HCT116 (cell line): ENCODE measurements around the gene SLC35F3. TPM values are rescaled to one million over a fixed set of nuclear protein-coding genes. Genes with fewer than 3 reads are reported as not detected.

Experiments used
- ATAC-seq: fragments of 200-7000 bp; cut with Tn5 transposase; 2 replicates; pipeline ENCODE4 v1.9.1; 2020; ENCODE audit warnings: mild to moderate bottlenecking, moderate library complexity
- BruUV-seq: library from RNA; stranded (reverse); fragments of 400-500 nt; replicated peaks from 2 replicates; lab custom pipeline; 2021; lab: Mats Ljungman, UMichigan
- CTCF ChIA-PET: fragments of 300-600 bp; sonication (Branson Sonifier 250); formaldehyde crosslinking; loops from one replicate; lab custom pipeline; 2021; ENCODE audit warnings: antibody characterized with exemption; lab: Charles Lee
- POLR2A ChIA-PET: fragments of 300-600, 350-600 bp; sonication (Branson Sonifier 250); formaldehyde crosslinking; loops from one replicate; lab custom pipeline; 2021; ENCODE audit warnings: antibody characterized with exemption; lab: Charles Lee
- RAD21 ChIA-PET, 2 experiments: fragments of 300-600 bp; sonication (Branson Sonifier 250); formaldehyde crosslinking; loops; one replicate each; lab custom pipeline; 2023; ENCODE audit warnings: low total read pairs in 2 of 2; ENCODE audit not compliant: uncharacterized antibody in 2 of 2, unreplicated experiment in 2 of 2, low non-redundant PET in 1 of 2; lab: Charles Lee
- DNase-seq: peaks from one replicate; pipeline ENCODE4 v3.0.0-alpha.2; 2010; ENCODE audit warnings: low read depth, low spot score
- H2AFZ ChIP-seq: fragments of 200-600 bp; shearing (Covaris generic), sonication (generic); 2 replicates; pipeline ENCODE4 v1.6.1; 2017; ENCODE audit warnings: low read depth, mixed run types, mixed read lengths, antibody characterized with exemption, low read length; ENCODE audit not compliant: poor library complexity, severe bottlenecking
- H3K27ac ChIP-seq: 2 replicates; pipeline ENCODE4 v1.5.1; 2012; ENCODE audit warnings: low read depth, low read length
- H3K27me3 ChIP-seq: fragments of 200-600 bp; sonication (generic); 2 replicates; pipeline ENCODE4 v1.6.1; 2016; ENCODE audit warnings: mixed run types, low read length, mixed read lengths; ENCODE audit not compliant: insufficient read depth
- H3K36me3 ChIP-seq, 2 experiments: fragments of 200-500 bp in 1 of 2; fragments of 200-600 bp in 1 of 2; sonication (Bioruptor generic) in 1 of 2; sonication (generic) in 1 of 2; 2 replicates each; pipeline versions ENCODE4 v1.5.1 to v1.6.1; 2014 to 2016; ENCODE audit warnings: low read length in 2 of 2, inconsistent platforms in 1 of 2, mixed read lengths in 1 of 2, mixed run types in 1 of 2; ENCODE audit not compliant: insufficient read depth in 2 of 2, control insufficient read depth in 1 of 2
- H3K4me1 ChIP-seq, 2 experiments: fragments of 200-600 bp in 1 of 2; sonication (generic) in 1 of 2; 2 replicates each; pipeline versions ENCODE4 v1.5.1 to v1.6.1; 2012 to 2017; ENCODE audit warnings: low read length in 2 of 2, inconsistent platforms in 1 of 2, mild to moderate bottlenecking in 1 of 2, mixed read lengths in 1 of 2, mixed run types in 1 of 2, moderate library complexity in 1 of 2; ENCODE audit not compliant: insufficient read depth in 2 of 2, control insufficient read depth in 1 of 2
- H3K4me2 ChIP-seq: fragments of 200-600 bp; sonication (generic); 2 replicates; pipeline ENCODE4 v1.6.1; 2017; ENCODE audit warnings: mixed run types, low read length, mixed read lengths
- H3K4me3 ChIP-seq, 2 experiments: fragments of 200-600 bp in 1 of 2; sonication (generic) in 1 of 2; replicated peaks in 1 of 2; 2 replicates each; pipeline ENCODE4 v1.5.1; 2011 to 2016; ENCODE audit warnings: low read length in 2 of 2, control low read depth in 1 of 2, low read depth in 1 of 2, mild to moderate bottlenecking in 1 of 2, mixed read lengths in 1 of 2, mixed run types in 1 of 2
- H3K79me2 ChIP-seq: fragments of 200-600 bp; sonication (generic); 2 replicates; pipeline ENCODE4 v1.6.1; 2017; ENCODE audit warnings: mild to moderate bottlenecking, mixed run types, low read length, moderate library complexity, mixed read lengths; ENCODE audit not compliant: insufficient read depth
- H3K9ac ChIP-seq: fragments of 200-600 bp; sonication (generic); 2 replicates; pipeline ENCODE4 v1.6.1; 2016; ENCODE audit warnings: low read length, mixed read lengths
- H3K9me2 ChIP-seq: fragments of 200-600 bp; sonication (generic), shearing (Covaris generic); 2 replicates; pipeline ENCODE4 v1.6.1; 2017; ENCODE audit warnings: mixed run types, mild to moderate bottlenecking, moderate library complexity; ENCODE audit not compliant: insufficient read depth
- H3K9me3 ChIP-seq, 2 experiments: fragments of 200-500 bp in 1 of 2; fragments of 200-600 bp in 1 of 2; sonication (Bioruptor generic) in 1 of 2; sonication (generic) in 1 of 2; 2 replicates each; pipeline ENCODE4 v1.6.1; 2014 to 2017; ENCODE audit warnings: low read length in 2 of 2, mixed read lengths in 2 of 2, inconsistent platforms in 1 of 2, low read depth in 1 of 2, mild to moderate bottlenecking in 1 of 2, mixed run types in 1 of 2, moderate library complexity in 1 of 2; ENCODE audit not compliant: control insufficient read depth in 1 of 2, insufficient read depth in 1 of 2
- H4K20me1 ChIP-seq: fragments of 200-600 bp; sonication (generic), shearing (Covaris generic); 2 replicates; pipeline ENCODE4 v1.6.1; 2017; ENCODE audit warnings: mixed run types, mild to moderate bottlenecking, moderate library complexity; ENCODE audit not compliant: insufficient read depth
- CEBPB ChIP-seq: IDR thresholded peaks from 2 replicates; pipeline ENCODE4 v1.6.1; 2012; ENCODE audit warnings: low read depth
- RAD21 ChIP-seq: IDR thresholded peaks from 2 replicates; pipeline ENCODE4 v1.6.1; 2012; ENCODE audit warnings: low read depth, mild to moderate bottlenecking
- SIN3A ChIP-seq: IDR thresholded peaks from 2 replicates; pipeline ENCODE4 v1.6.1; 2012; ENCODE audit warnings: low read depth
- intact Hi-C: fragments of 100-400 bp; cut with micrococcal nuclease; formaldehyde crosslinking; loops from 2 replicates; pipeline ENCODE4 v1.10.0; 2022
- total RNA-seq: library from RNA; stranded (reverse); gene quantifications from one replicate; pipeline ENCODE4 v1.2.1, GENCODE V29; 2021; ENCODE audit not compliant: unreplicated experiment
- TF ChIP-seq, protein P1 (sequence below), 3 experiments: fragments of 200-600 bp in 1 of 3; sonication (generic) in 1 of 3; IDR thresholded peaks in 2 of 3; conservative IDR thresholded peaks in 1 of 3; 2 replicates each; pipeline ENCODE4 v1.5.1; 2012 to 2017; ENCODE audit warnings: low read depth in 2 of 3, low read length in 2 of 3, antibody characterized with exemption in 1 of 3, borderline replicate concordance in 1 of 3, control low read depth in 1 of 3, mild to moderate bottlenecking in 1 of 3, mixed read lengths in 1 of 3, mixed run types in 1 of 3, moderate library complexity in 1 of 3; ENCODE audit not compliant: insufficient read depth in 1 of 3
- TF ChIP-seq, protein P2 (sequence below): IDR thresholded peaks from 2 replicates; pipeline ENCODE4 v1.6.1; 2012

Gene SLC35F3
- total RNA-seq, 1 experiment from 2014 or later = 6.4 TPM

DNA sequence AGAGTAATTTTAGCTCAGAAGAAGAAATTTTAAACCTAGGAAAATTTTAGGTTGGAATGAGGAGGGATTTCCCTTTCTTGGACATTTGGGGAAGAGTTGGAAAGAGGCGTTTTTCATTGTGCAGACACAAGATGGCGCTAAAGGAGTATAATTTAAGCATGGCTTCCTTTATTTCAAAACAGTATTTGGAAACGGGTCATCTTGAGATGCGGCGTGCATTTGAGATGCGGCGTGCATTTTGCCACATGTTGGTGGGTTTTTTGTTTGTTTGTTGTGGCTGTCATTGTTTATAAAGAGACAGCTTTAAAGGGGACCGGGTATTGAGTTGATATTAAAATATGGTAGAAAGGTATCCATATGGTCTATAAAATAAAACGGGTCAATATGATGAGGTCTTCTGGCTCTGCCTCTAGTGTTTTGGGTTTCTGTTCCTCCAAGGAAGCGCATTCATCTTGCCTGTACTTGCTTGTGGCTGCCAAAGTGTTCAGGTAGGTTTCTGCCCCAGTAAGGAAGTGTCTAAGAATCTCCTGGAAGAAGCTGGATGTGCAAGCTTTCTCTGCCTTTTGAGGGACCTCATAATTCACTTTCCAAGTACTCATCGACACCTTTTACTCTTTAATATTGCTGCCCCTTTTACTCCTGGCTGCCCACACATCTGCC lies 210.3 kb downstream of the SLC35F3 start:
- H3K4me3 ChIP-seq = no peak overlapping the region
- H2AFZ ChIP-seq = no peak overlapping the region
- H3K4me1 ChIP-seq = 0 out of 4 replicates have a peak, but pooled peaks cover 0 to 4% of the 10 kb centered on the region in 2 experiments
- ChIA-PET RAD21 (interaction anchor here in 1 of 2 experiments (0.6 kb wide), 1 partner anchor 762 kb away, joined by 4 read pairs; no protein-coding TSS in a partner anchor), POLR2A (no interaction called here), CTCF (interaction anchor here (1.1 to 5.6 kb wide), 4 partner anchors 195 to 674 kb away, joined by 3 to 32 read pairs (median 10); no protein-coding TSS in a partner anchor)
- H3K4me2 ChIP-seq = peak overlapping the region; percentile 45
- H3K9me2 ChIP-seq = no peaks in the 10 kb centered on the region
- no peaks in the 10 kb centered on the region for H3K27me3 ChIP-seq
- no peaks in the 10 kb centered on the region for H3K9me3 ChIP-seq
- H3K9ac ChIP-seq = no peak overlapping the region
- intact Hi-C loops = loop anchor here (1.0 to 10.0 kb wide), 6 partner anchors 196 to 1668 kb away; no protein-coding TSS in a partner anchor
- H3K36me3 ChIP-seq = no peaks in the 10 kb centered on the region
- DNase-seq = peak; percentile 21
- ATAC-seq = peak; percentile 72
- H3K79me2 ChIP-seq = peaks cover 7% of the 10 kb centered on the region; the same call in 1 of the 2 replicates
- no TSS peak for BruUV-seq
- 0 out of 2 replicates have a peak, but pooled peaks cover under 1% of the 10 kb centered on the region for H4K20me1 ChIP-seq
- no peak overlapping the region for H3K27ac ChIP-seq
- TF ChIP-seq RAD21 (peak; percentile 76), SIN3A (no peak), CEBPB (0 out of 2 replicates have a peak, but pooled peaks have one; percentile 24)
- TF ChIP-seq, protein P1, sequence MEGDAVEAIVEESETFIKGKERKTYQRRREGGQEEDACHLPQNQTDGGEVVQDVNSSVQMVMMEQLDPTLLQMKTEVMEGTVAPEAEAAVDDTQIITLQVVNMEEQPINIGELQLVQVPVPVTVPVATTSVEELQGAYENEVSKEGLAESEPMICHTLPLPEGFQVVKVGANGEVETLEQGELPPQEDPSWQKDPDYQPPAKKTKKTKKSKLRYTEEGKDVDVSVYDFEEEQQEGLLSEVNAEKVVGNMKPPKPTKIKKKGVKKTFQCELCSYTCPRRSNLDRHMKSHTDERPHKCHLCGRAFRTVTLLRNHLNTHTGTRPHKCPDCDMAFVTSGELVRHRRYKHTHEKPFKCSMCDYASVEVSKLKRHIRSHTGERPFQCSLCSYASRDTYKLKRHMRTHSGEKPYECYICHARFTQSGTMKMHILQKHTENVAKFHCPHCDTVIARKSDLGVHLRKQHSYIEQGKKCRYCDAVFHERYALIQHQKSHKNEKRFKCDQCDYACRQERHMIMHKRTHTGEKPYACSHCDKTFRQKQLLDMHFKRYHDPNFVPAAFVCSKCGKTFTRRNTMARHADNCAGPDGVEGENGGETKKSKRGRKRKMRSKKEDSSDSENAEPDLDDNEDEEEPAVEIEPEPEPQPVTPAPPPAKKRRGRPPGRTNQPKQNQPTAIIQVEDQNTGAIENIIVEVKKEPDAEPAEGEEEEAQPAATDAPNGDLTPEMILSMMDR (IDR thresholded peaks at IDR 0.05 in 2 of 3, conservative IDR thresholded peaks at IDR 0.05 in 1 of 3; ENCODE audit: borderline replicate concordance in 1 of 3, insufficient read depth in 1 of 3, low read depth in 2 of 3, low read length in 2 of 3) = peak; percentile 57 to 78 (median 61); a peak in 5 of 6 replicates
- TF ChIP-seq, protein P2, sequence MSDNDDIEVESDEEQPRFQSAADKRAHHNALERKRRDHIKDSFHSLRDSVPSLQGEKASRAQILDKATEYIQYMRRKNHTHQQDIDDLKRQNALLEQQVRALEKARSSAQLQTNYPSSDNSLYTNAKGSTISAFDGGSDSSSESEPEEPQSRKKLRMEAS = no peak
